Tibial nerve (tissue), 4 donors: ENCODE measurements around the gene FLOT1.

Experiments
- EP300 ChIP-seq, 2 donors: sonication (generic); formaldehyde crosslinking; IDR thresholded peaks; one replicate each; pipeline ENCODE4 v1.6.1; 2017; ENCODE audit warnings: antibody characterized with exemption in 2 of 2, mild to moderate bottlenecking in 1 of 2
- TF ChIP-seq, protein P1 (sequence below), 5 experiments: fragments of 200-600 bp in 3 of 5; fragments of 450-650 bp in 2 of 5; sonication (generic) in 3 of 5; IDR thresholded peaks; one replicate each; pipeline ENCODE4 v1.5.1; 2016 to 2019; ENCODE audit warnings: antibody characterized with exemption in 5 of 5, mild to moderate bottlenecking in 3 of 5, moderate library complexity in 2 of 5

DNA sequence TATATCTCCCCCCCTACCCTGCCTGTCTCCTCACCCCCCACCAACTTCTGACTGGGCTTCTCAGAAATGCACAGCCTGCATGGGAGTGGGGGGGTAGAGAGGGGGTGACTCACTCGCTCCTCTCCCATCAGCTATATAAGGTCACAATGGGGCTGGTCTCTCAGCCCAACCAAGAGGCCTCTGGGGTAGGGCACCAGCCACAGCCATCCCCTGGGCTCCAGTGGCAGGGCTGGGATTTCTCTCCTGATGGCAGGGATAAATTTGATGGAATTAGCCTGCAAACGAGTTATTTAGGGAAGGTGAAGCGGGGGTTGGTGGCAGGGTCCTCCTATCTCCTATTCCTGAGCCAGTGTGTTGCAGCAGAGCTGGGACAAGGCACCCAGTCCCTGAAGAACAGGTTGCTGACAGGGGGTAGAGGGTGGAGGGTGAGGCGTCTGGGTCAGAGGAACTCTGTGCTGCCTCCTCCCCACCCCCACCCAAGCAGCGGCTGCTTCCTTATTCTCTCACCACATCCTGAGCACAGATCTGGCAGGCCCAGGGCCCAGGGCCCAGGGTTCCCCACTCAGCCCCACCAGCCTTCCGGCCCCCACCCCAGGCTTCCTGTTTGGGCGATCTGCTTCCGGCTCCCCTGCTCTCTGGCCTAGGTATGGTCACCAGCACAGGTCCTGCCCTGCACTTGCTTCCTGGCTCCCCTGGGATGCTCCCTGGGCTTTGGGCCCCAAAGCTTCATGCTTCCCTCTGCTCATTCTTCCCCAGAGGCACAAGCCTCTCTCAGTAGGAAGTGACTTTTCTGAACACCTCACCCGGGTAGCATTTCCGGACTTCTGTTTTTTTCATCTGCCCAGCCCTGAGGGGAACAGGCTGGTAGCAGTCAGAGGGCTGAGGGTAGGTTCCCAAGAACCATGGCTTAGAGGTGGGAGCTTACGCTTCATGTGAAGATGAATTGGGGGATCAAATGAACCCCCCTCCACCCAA lies 60.1 kb downstream of the FLOT1 start:
- TF ChIP-seq, protein P1, sequence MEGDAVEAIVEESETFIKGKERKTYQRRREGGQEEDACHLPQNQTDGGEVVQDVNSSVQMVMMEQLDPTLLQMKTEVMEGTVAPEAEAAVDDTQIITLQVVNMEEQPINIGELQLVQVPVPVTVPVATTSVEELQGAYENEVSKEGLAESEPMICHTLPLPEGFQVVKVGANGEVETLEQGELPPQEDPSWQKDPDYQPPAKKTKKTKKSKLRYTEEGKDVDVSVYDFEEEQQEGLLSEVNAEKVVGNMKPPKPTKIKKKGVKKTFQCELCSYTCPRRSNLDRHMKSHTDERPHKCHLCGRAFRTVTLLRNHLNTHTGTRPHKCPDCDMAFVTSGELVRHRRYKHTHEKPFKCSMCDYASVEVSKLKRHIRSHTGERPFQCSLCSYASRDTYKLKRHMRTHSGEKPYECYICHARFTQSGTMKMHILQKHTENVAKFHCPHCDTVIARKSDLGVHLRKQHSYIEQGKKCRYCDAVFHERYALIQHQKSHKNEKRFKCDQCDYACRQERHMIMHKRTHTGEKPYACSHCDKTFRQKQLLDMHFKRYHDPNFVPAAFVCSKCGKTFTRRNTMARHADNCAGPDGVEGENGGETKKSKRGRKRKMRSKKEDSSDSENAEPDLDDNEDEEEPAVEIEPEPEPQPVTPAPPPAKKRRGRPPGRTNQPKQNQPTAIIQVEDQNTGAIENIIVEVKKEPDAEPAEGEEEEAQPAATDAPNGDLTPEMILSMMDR (IDR thresholded peaks at IDR 0.05) = no peak
- TF ChIP-seq EP300 (IDR thresholded peaks at IDR 0.05) = peak in 1 of 2 donors; percentile 13
